ENCODE measurements around the gene NPAS3.

GRCh38 chr14:32940711-32941667 is 2.3 kb downstream of the NPAS3 start:
- no peak for TF ChIP-seq EZH2 (IDR thresholded peaks at IDR 0.05; ENCODE audit: low read length, unreplicated experiment)
- TF ChIP-seq CTCF (conservative IDR thresholded peaks at IDR 0.05; ENCODE audit: low read depth, low read length), result no peak

All from PC-3 (cell line).